PC-3 (cell line): ENCODE data around the gene TM9SF3. TPM values are rescaled to one million over a fixed set of nuclear protein-coding genes. Genes with fewer than 3 reads are reported as not detected.

Experiments used
- ATAC-seq: fragments of 200-7000 bp; cut with Tn5 transposase; 2 replicates; pipeline ENCODE4 v1.9.1; 2020; ENCODE audit warnings: mild to moderate bottlenecking, moderate library complexity
- BruUV-seq: library from RNA; stranded (reverse); fragments of 400-500 nt; replicated peaks from 2 replicates; lab custom pipeline; 2021; lab: Mats Ljungman, UMichigan
- CTCF ChIA-PET: fragments of 300-600 bp; sonication (Branson Sonifier 250); formaldehyde crosslinking; loops from one replicate; lab custom pipeline; 2022; ENCODE audit warnings: antibody characterized with exemption; lab: Charles Lee
- POLR2A ChIA-PET: fragments of 300-600 bp; sonication (Branson Sonifier 250); formaldehyde crosslinking; loops from one replicate; lab custom pipeline; 2022; ENCODE audit warnings: antibody characterized with exemption; ENCODE audit not compliant: unreplicated experiment; lab: Charles Lee
- DNase-seq: peaks from one replicate; pipeline ENCODE4 v3.0.0-alpha.2; 2015
- H2AFZ ChIP-seq: fragments of 300-600 bp; sonication (generic); 2 replicates; pipeline ENCODE4 v1.6.0; 2016; ENCODE audit warnings: antibody characterized with exemption, low read length
- H3F3A ChIP-seq: fragments of 300-600 bp; sonication (generic); one replicate; pipeline ENCODE4 v1.6.0; 2017; ENCODE audit warnings: antibody characterized with exemption, low read length, control low read depth, mild to moderate bottlenecking; ENCODE audit not compliant: unreplicated experiment
- H3K27ac ChIP-seq: fragments of 300-600 bp; sonication (generic); 2 replicates; pipeline ENCODE4 v1.5.1; 2016; ENCODE audit warnings: mild to moderate bottlenecking, low read length
- H3K27me3 ChIP-seq: fragments of 300-600 bp; sonication (generic); 2 replicates; pipeline ENCODE4 v1.6.1; 2016; ENCODE audit warnings: low read length, mixed read lengths
- H3K36me3 ChIP-seq: fragments of 300-600 bp; sonication (generic); 2 replicates; pipeline ENCODE4 v1.6.1; 2016; ENCODE audit warnings: low read depth, mixed run types, low read length, mixed read lengths
- H3K4me1 ChIP-seq: fragments of 300-600 bp; sonication (generic); 2 replicates; pipeline ENCODE4 v1.5.1; 2016; ENCODE audit warnings: low read length; ENCODE audit not compliant: insufficient read depth
- H3K4me2 ChIP-seq: fragments of 300-600 bp; sonication (generic); 2 replicates; pipeline ENCODE4 v1.6.0; 2016; ENCODE audit warnings: low read length
- H3K4me3 ChIP-seq: fragments of 300-600 bp; sonication (generic); 2 replicates; pipeline ENCODE4 v1.5.1; 2016; ENCODE audit warnings: mild to moderate bottlenecking, low read length, mixed read lengths
- H3K79me2 ChIP-seq: fragments of 300-600 bp; sonication (generic); 2 replicates; pipeline ENCODE4 v1.6.1; 2017; ENCODE audit warnings: low read length, mixed read lengths
- H3K9ac ChIP-seq: fragments of 300-600 bp; sonication (generic); 2 replicates; pipeline ENCODE4 v1.6.0; 2016; ENCODE audit warnings: mild to moderate bottlenecking, low read length
- H3K9me2 ChIP-seq: fragments of 300-600 bp; sonication (generic); replicated peaks from 2 replicates; pipeline ENCODE4 v1.6.1; 2016; ENCODE audit warnings: mixed run types, low read length, mixed read lengths
- H3K9me3 ChIP-seq: fragments of 300-600 bp; sonication (generic); 2 replicates; pipeline ENCODE4 v1.6.1; 2016; ENCODE audit warnings: low read length, mixed read lengths
- H4K20me1 ChIP-seq: fragments of 300-600 bp; sonication (generic); 2 replicates; pipeline ENCODE4 v1.6.1; 2016; ENCODE audit warnings: low read length, mixed read lengths
- CTCF ChIP-seq: fragments of 300-600 bp; sonication (generic); conservative IDR thresholded peaks from 2 replicates; pipeline ENCODE4 v1.5.1; 2017; ENCODE audit warnings: antibody characterized with exemption, low read depth, mild to moderate bottlenecking, low read length
- EZH2 ChIP-seq: fragments of 300-600 bp; sonication (generic); IDR thresholded peaks from one replicate; pipeline ENCODE4 v1.6.1; 2017; ENCODE audit warnings: antibody characterized with exemption, mild to moderate bottlenecking, low read length; ENCODE audit not compliant: unreplicated experiment
- EZH2phosphoT487 ChIP-seq: fragments of 300-600 bp; sonication (generic); IDR thresholded peaks from 2 replicates; pipeline ENCODE4 v1.6.1; 2018; ENCODE audit warnings: mild to moderate bottlenecking, antibody characterized with exemption, low read length, borderline replicate concordance
- intact Hi-C: fragments of 100-400 bp; cut with micrococcal nuclease; formaldehyde crosslinking; loops from 2 replicates; pipeline ENCODE4 v1.9.0; 2023
- total RNA-seq: library from RNA; depleted of rRNA; stranded (reverse); fragments of >200 nt; gene quantifications from 2 replicates; pipeline ENCODE4 v1.2.3, GENCODE V29; 2014

The TM9SF3 gene
- total RNA-seq, 1 experiment from 2014 or later: 39.2 TPM

- no TSS peak for BruUV-seq
Observed at GRCh38 chr10:96494694-96495093, 92.1 kb downstream of the TM9SF3 start.

GRCh38 chr10:96493871-96494525 lies 92.8 kb downstream of the TM9SF3 start:
- H3K4me2 ChIP-seq: no peak overlapping the region
- TF ChIP-seq EZH2phosphoT487: no peak
- no peak for TF ChIP-seq EZH2
- no peak for TF ChIP-seq CTCF
- no peaks in the 10 kb centered on the region for H3K79me2 ChIP-seq
- H3K9me2 ChIP-seq: no peaks in the 10 kb centered on the region
- H3K4me3 ChIP-seq: no peak overlapping the region
- intact Hi-C loops: no loop called here
- no peak overlapping the region for H2AFZ ChIP-seq
- CTCF ChIA-PET: no interaction called here
- no peaks in the 10 kb centered on the region for H3K27me3 ChIP-seq
- H3K4me1 ChIP-seq: no peaks in the 10 kb centered on the region
- no peak for ATAC-seq
- H4K20me1 ChIP-seq: no peaks in the 10 kb centered on the region
- no peaks in the 10 kb centered on the region for H3K36me3 ChIP-seq
- H3K9ac ChIP-seq: no peak overlapping the region
- no peak for DNase-seq
- H3F3A ChIP-seq: no peaks in the 10 kb centered on the region
- no peaks in the 10 kb centered on the region for H3K9me3 ChIP-seq
- no peak overlapping the region for H3K27ac ChIP-seq
- no TSS peak for BruUV-seq
- POLR2A ChIA-PET: no interaction called here

More at GRCh38 chr10:96494694-96495093, 92.1 kb downstream of the TM9SF3 start:
- Histone ChIP-seq H3K4me3 (no peak overlapping the region), H3K79me2 (no peaks in the 10 kb centered on the region), H3K4me1 (no peaks in the 10 kb centered on the region), H3K9ac (no peak overlapping the region), H4K20me1 (no peaks in the 10 kb centered on the region), H3K4me2 (no peak overlapping the region), H3F3A (no peaks in the 10 kb centered on the region), H3K27me3 (no peaks in the 10 kb centered on the region), H2AFZ (no peak overlapping the region), H3K36me3 (no peaks in the 10 kb centered on the region), H3K27ac (no peak overlapping the region), H3K9me3 (no peaks in the 10 kb centered on the region), H3K9me2 (no peaks in the 10 kb centered on the region)
- no peak for TF ChIP-seq EZH2
- no peak for TF ChIP-seq EZH2phosphoT487
- ChIA-PET POLR2A (no interaction called here), CTCF (no interaction called here)
- intact Hi-C loops: no loop called here
- DNase-seq: no peak
- ATAC-seq: no peak

GRCh38 chr10:96493254-96493653 lies 93.6 kb downstream of the TM9SF3 start:
- no TSS peak for BruUV-seq
- intact Hi-C loops: no loop called here

More at GRCh38 chr10:96493254-96493653, 93.6 kb downstream of the TM9SF3 start:
- Histone ChIP-seq H3K27ac (no peak overlapping the region), H3K27me3 (no peaks in the 10 kb centered on the region), H3K4me3 (no peak overlapping the region), H4K20me1 (no peaks in the 10 kb centered on the region), H3K9me2 (no peaks in the 10 kb centered on the region), H3K36me3 (no peaks in the 10 kb centered on the region), H3K79me2 (no peaks in the 10 kb centered on the region), H3K4me1 (no peaks in the 10 kb centered on the region), H2AFZ (no peak overlapping the region), H3K9me3 (no peaks in the 10 kb centered on the region), H3F3A (no peaks in the 10 kb centered on the region), H3K9ac (no peak overlapping the region), H3K4me2 (no peak overlapping the region)
- POLR2A ChIA-PET: no interaction called here
- DNase-seq (no peak), ATAC-seq (no peak)
- CTCF ChIA-PET: no interaction called here
- TF ChIP-seq EZH2phosphoT487 (no peak), EZH2 (no peak), CTCF (no peak)
